ENCODE data around the gene NUP42. TPM values are rescaled to one million over a fixed set of nuclear protein-coding genes. Genes with fewer than 3 reads are reported as not detected.

The NUP42 gene
- total RNA-seq, 2 experiments from 2014 or later: 33.0 to 33.8 TPM

DNA sequence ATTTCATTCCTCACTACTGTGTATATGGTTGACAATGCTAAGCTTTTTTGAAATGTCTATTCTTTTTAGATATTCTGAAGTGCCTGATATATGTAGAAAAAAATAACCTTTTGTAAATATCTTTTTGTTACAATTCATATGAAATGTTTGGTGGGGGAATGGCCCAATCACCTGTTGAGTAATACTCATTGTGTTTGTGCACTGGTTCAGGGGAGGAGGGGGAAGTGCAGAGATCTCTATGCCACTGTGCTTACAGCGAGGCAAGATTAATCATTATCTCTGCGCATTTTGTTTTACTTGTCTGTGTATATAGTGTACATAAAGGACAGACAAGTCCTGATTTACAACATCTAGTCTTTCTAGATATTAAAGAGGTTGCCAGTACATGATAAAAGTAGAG, 25.2 kb downstream of the NUP42 start:
- no peaks in the 10 kb centered on the region for H3K9me3 Mint-ChIP-seq
- H3K27ac Mint-ChIP-seq: no peak overlapping the region
- H3K4me3 Mint-ChIP-seq: no peak overlapping the region
- ChIA-PET CTCF (no interaction called here), POLR2A (no interaction called here)
- peaks cover 5% of the 10 kb centered on the region for H3K4me1 Mint-ChIP-seq
- H3K27me3 Mint-ChIP-seq: peaks cover 26% of the 10 kb centered on the region
- DNase-seq: no peak
- peaks cover 15% of the 10 kb centered on the region for H3K36me3 Mint-ChIP-seq (ENCODE audit: low read depth)

GRCh38 chr7:23207884-23208283, 26.0 kb downstream of the NUP42 start:
- Mint-ChIP-seq H3K27me3 (peaks cover 29% of the 10 kb centered on the region), H3K27ac (no peak overlapping the region), H3K9me3 (no peaks in the 10 kb centered on the region), H3K36me3 (ENCODE audit: low read depth) (peaks cover 12% of the 10 kb centered on the region), H3K4me3 (no peak overlapping the region), H3K4me1 (peaks cover 5% of the 10 kb centered on the region)
- DNase-seq: no peak
- ChIA-PET CTCF (no interaction called here), POLR2A (no interaction called here)

GRCh38 chr7:23208316-23208715, 26.5 kb downstream of the NUP42 start:
- no peak overlapping the region for H3K27ac Mint-ChIP-seq
- ChIA-PET CTCF (no interaction called here), POLR2A (no interaction called here)
- no peaks in the 10 kb centered on the region for H3K9me3 Mint-ChIP-seq
- no peak for DNase-seq
- H3K4me3 Mint-ChIP-seq: no peak overlapping the region
- peaks cover 10% of the 10 kb centered on the region for H3K36me3 Mint-ChIP-seq (ENCODE audit: low read depth)
- peaks cover 29% of the 10 kb centered on the region for H3K27me3 Mint-ChIP-seq
- peaks cover 5% of the 10 kb centered on the region for H3K4me1 Mint-ChIP-seq

- POLR2A ChIA-PET: no interaction called here
- CTCF ChIA-PET: no interaction called here
- H3K27me3 Mint-ChIP-seq: peaks cover 26% of the 10 kb centered on the region
- H3K36me3 Mint-ChIP-seq (ENCODE audit: low read depth): peaks cover 3% of the 10 kb centered on the region
- H3K27ac Mint-ChIP-seq: no peak overlapping the region
- H3K9me3 Mint-ChIP-seq: no peaks in the 10 kb centered on the region
- H3K4me1 Mint-ChIP-seq: peaks cover 3% of the 10 kb centered on the region
- no peak for DNase-seq
- no peak overlapping the region for H3K4me3 Mint-ChIP-seq
Observed at GRCh38 chr7:23210506-23210905, 28.7 kb downstream of the NUP42 start.

GRCh38 chr7:23211589-23211988, 29.7 kb downstream of the NUP42 start:
- no peak for DNase-seq
- Mint-ChIP-seq H3K27ac (no peak overlapping the region), H3K4me3 (no peak overlapping the region), H3K4me1 (no peaks in the 10 kb centered on the region), H3K9me3 (no peaks in the 10 kb centered on the region), H3K27me3 (peaks cover 21% of the 10 kb centered on the region), H3K36me3 (ENCODE audit: low read depth) (no peaks in the 10 kb centered on the region)
- ChIA-PET POLR2A (no interaction called here), CTCF (no interaction called here)

DNA sequence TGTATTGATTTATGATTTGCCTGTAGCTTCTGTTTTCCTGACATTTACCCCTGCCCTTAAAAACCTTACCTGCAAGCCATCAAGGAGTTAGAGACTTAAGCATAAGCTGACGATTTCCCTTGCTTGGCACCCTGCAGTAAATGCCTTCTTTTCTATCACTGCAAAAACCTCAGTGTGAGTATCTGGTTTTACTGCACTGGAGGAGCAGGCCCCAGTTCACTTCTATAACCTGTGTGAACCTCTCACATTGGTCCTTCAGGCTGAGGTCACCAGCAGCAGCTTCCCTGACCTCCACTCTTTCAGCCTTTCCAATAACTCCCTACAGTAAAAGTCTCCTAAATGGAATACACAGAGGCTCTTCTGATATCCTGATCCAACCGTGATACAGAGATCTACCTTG, 30.5 kb downstream of the NUP42 start:
- H3K27me3 Mint-ChIP-seq: peaks cover 15% of the 10 kb centered on the region
- no peak overlapping the region for H3K27ac Mint-ChIP-seq
- CTCF ChIA-PET: no interaction called here

GRCh38 chr7:23212841-23213240, 31.0 kb downstream of the NUP42 start:
- ChIA-PET POLR2A (no interaction called here), CTCF (no interaction called here)
- Mint-ChIP-seq H3K27ac (no peak overlapping the region), H3K9me3 (no peaks in the 10 kb centered on the region), H3K36me3 (ENCODE audit: low read depth) (no peaks in the 10 kb centered on the region), H3K4me1 (no peaks in the 10 kb centered on the region), H3K27me3 (peaks cover 14% of the 10 kb centered on the region), H3K4me3 (no peak overlapping the region)
- DNase-seq: no peak

More for the DNA sequence above, 30.5 kb downstream of the NUP42 start:
- POLR2A ChIA-PET: no interaction called here
- no peak for DNase-seq
- no peak overlapping the region for H3K4me3 Mint-ChIP-seq
- H3K4me1 Mint-ChIP-seq: no peaks in the 10 kb centered on the region
- H3K36me3 Mint-ChIP-seq (ENCODE audit: low read depth): no peaks in the 10 kb centered on the region
- no peaks in the 10 kb centered on the region for H3K9me3 Mint-ChIP-seq

GRCh38 chr7:23213755-23214154, 31.9 kb downstream of the NUP42 start:
- DNase-seq: no peak
- H3K27me3 Mint-ChIP-seq: peaks cover 12% of the 10 kb centered on the region
- no peak overlapping the region for H3K27ac Mint-ChIP-seq
- CTCF ChIA-PET: no interaction called here
- POLR2A ChIA-PET: no interaction called here
- no peaks in the 10 kb centered on the region for H3K36me3 Mint-ChIP-seq (ENCODE audit: low read depth)
- no peak overlapping the region for H3K4me3 Mint-ChIP-seq
- no peaks in the 10 kb centered on the region for H3K4me1 Mint-ChIP-seq
- no peaks in the 10 kb centered on the region for H3K9me3 Mint-ChIP-seq

GRCh38 chr7:23214423-23214822, 32.6 kb downstream of the NUP42 start:
- H3K36me3 Mint-ChIP-seq (ENCODE audit: low read depth): no peaks in the 10 kb centered on the region
- H3K4me1 Mint-ChIP-seq: no peaks in the 10 kb centered on the region
- ChIA-PET CTCF (interaction anchor here (0.6 kb wide), 1 partner anchor 91 kb away, joined by 3 read pairs; no protein-coding TSS in a partner anchor), POLR2A (no interaction called here)
- peaks cover 12% of the 10 kb centered on the region for H3K27me3 Mint-ChIP-seq
- no peak overlapping the region for H3K27ac Mint-ChIP-seq
- H3K4me3 Mint-ChIP-seq: no peak overlapping the region
- no peak for DNase-seq
- no peaks in the 10 kb centered on the region for H3K9me3 Mint-ChIP-seq

DNA sequence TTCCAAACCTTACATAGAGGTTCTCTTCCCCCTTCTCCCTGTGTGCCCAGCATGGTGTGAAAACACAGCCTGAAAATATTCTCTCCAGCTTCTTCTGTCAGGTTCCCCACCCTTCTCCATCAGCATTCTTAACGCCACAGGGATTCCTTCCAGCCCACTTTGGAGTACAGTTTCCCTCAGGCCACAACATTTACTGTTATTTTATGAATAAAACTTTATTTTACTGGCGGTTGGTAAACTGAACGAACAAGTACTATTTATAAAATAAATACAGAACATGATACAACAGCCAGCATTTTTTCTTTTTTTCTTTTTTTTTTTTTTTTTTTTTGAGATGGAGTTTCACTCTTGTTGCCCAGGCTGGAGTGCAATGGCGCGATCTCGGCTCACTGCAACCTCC, 33.1 kb downstream of the NUP42 start:
- no peak for DNase-seq
- POLR2A ChIA-PET: no interaction called here
- CTCF ChIA-PET: interaction anchor here (0.6 kb wide), 1 partner anchor 91 kb away, joined by 3 read pairs; no protein-coding TSS in a partner anchor
- Mint-ChIP-seq H3K36me3 (ENCODE audit: low read depth) (no peaks in the 10 kb centered on the region), H3K4me1 (no peaks in the 10 kb centered on the region), H3K27ac (no peak overlapping the region), H3K4me3 (no peak overlapping the region), H3K9me3 (no peaks in the 10 kb centered on the region), H3K27me3 (peaks cover 12% of the 10 kb centered on the region)

GRCh38 chr7:23216021-23216420, 34.2 kb downstream of the NUP42 start:
- CTCF ChIA-PET: interaction anchor here (1.1 kb wide), 1 partner anchor 130 kb away, joined by 3 read pairs; no protein-coding TSS in a partner anchor
- H3K27me3 Mint-ChIP-seq: peaks cover 16% of the 10 kb centered on the region
- no peaks in the 10 kb centered on the region for H3K36me3 Mint-ChIP-seq (ENCODE audit: low read depth)
- H3K27ac Mint-ChIP-seq: no peak overlapping the region
- POLR2A ChIA-PET: no interaction called here
- H3K4me3 Mint-ChIP-seq: no peak overlapping the region
- DNase-seq: no peak
- H3K9me3 Mint-ChIP-seq: no peaks in the 10 kb centered on the region
- H3K4me1 Mint-ChIP-seq: no peaks in the 10 kb centered on the region

DNA sequence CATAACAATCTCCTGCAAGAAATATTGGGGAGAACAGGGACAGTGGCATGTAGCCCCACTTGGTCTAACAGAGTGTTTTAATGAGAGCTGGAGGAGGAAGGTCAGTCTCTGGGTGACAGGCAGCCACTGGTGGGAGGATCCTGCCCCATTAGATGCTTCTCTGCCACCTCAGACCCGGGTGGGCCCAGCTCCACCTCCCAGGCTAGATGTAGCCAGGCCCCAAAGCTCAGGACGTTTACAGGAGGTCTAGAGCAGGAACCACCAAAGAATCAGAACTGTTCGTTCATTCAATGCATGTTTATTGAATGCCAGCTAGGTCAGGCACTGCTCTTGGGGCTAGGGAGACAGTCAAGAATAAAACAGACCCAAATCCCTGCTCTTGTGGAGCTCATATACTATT, 36.3 kb downstream of the NUP42 start:
- no peaks in the 10 kb centered on the region for H3K36me3 Mint-ChIP-seq (ENCODE audit: low read depth)
- no peak overlapping the region for H3K27ac Mint-ChIP-seq
- CTCF ChIA-PET: no interaction called here
- POLR2A ChIA-PET: no interaction called here
- H3K9me3 Mint-ChIP-seq: no peaks in the 10 kb centered on the region
- H3K4me1 Mint-ChIP-seq: no peaks in the 10 kb centered on the region
- no peak for DNase-seq
- H3K27me3 Mint-ChIP-seq: peaks cover 16% of the 10 kb centered on the region
- no peak overlapping the region for H3K4me3 Mint-ChIP-seq

- no peak for DNase-seq
- peaks cover 22% of the 10 kb centered on the region for H3K27me3 Mint-ChIP-seq
- CTCF ChIA-PET: no interaction called here
- H3K9me3 Mint-ChIP-seq: no peaks in the 10 kb centered on the region
- no peaks in the 10 kb centered on the region for H3K4me1 Mint-ChIP-seq
- H3K4me3 Mint-ChIP-seq: no peak overlapping the region
- H3K36me3 Mint-ChIP-seq (ENCODE audit: low read depth): no peaks in the 10 kb centered on the region
- H3K27ac Mint-ChIP-seq: no peak overlapping the region
- POLR2A ChIA-PET: no interaction called here
Observed at GRCh38 chr7:23220690-23221305, 39.0 kb downstream of the NUP42 start.

- Mint-ChIP-seq H3K27ac (no peak overlapping the region), H3K4me3 (no peak overlapping the region), H3K36me3 (ENCODE audit: low read depth) (no peaks in the 10 kb centered on the region), H3K4me1 (no peaks in the 10 kb centered on the region), H3K27me3 (peaks cover 19% of the 10 kb centered on the region), H3K9me3 (no peaks in the 10 kb centered on the region)
- POLR2A ChIA-PET: no interaction called here
- CTCF ChIA-PET: no interaction called here
- no peak for DNase-seq
Observed at GRCh38 chr7:23222439-23223030, 40.7 kb downstream of the NUP42 start.
